HepG2 (cell line): ENCODE results near the gene TMEM219. TPM values are rescaled to one million over a fixed set of nuclear protein-coding genes. Genes with fewer than 3 reads are reported as not detected.

Experiments
- EZH2 ChIP-seq: conservative IDR thresholded peaks from 2 replicates; pipeline ENCODE4 v1.6.1; 2012; ENCODE audit warnings: mild to moderate bottlenecking, low read depth, low read length, moderate library complexity
- HOXA3 ChIP-seq: sonication (generic); formaldehyde crosslinking; IDR thresholded peaks from 2 replicates; pipeline ENCODE4 v1.5.0; 2020; ENCODE audit warnings: missing genetic modification reagents
- ISL2 ChIP-seq: sonication (generic); formaldehyde crosslinking; IDR thresholded peaks from 2 replicates; pipeline ENCODE4 v1.5.0; 2020; ENCODE audit warnings: missing genetic modification reagents
- SIN3A ChIP-seq: IDR thresholded peaks from 2 replicates; pipeline ENCODE4 v1.6.1; 2011; ENCODE audit warnings: low read depth, mild to moderate bottlenecking, control low read depth, low read length, borderline replicate concordance
- polyA plus RNA-seq, 8 experiments: library from polyadenylated mRNA; depleted of rRNA in 3 of 8; stranded (reverse) in 7 of 8; unstranded in 1 of 8; fragments of >200 nt; fragmentation: Illumina TruSeq in 4 of 8; extraction: Trizol in 4 of 8; gene quantifications; 2 replicates each; pipeline versions ENCODE4 v1.2.1 to v1.2.3, GENCODE V29; 2011 to 2016; ENCODE audit warnings: low read depth in 4 of 8, missing spikeins in 1 of 8, mixed read lengths in 1 of 8; ENCODE audit not compliant: insufficient read depth in 1 of 8
- total RNA-seq, 5 experiments: library from RNA; depleted of rRNA; stranded (reverse); fragments of >200 nt; fragmentation: Illumina TruSeq; extraction: Trizol; gene quantifications; 2 replicates each; pipeline ENCODE4 v1.2.3, GENCODE V29; 2016; ENCODE audit warnings: low read depth in 1 of 5
- TF ChIP-seq, protein P1 (sequence below), 2 experiments: sonication (generic) in 1 of 2; formaldehyde crosslinking in 1 of 2; IDR thresholded peaks; 2 replicates each; pipeline versions ENCODE4 v1.4.0 to v1.6.1; 2018 to 2020; ENCODE audit warnings: missing genetic modification reagents in 2 of 2, borderline replicate concordance in 1 of 2, low read depth in 1 of 2, mild to moderate bottlenecking in 1 of 2, missing biosample characterization in 1 of 2
- TF ChIP-seq, protein P2 (sequence below): sonication (generic); formaldehyde crosslinking; IDR thresholded peaks from 2 replicates; pipeline ENCODE4 v1.5.0; 2020; ENCODE audit warnings: mild to moderate bottlenecking, missing genetic modification reagents, borderline replicate concordance
- TF ChIP-seq, protein P3 (sequence below): sonication (generic); formaldehyde crosslinking; IDR thresholded peaks from 2 replicates; pipeline ENCODE4 v1.9.0; 2022; ENCODE audit warnings: low read depth, missing genetic modification reagents

Gene TMEM219
- total and polyA plus RNA-seq, 2 of the 13 experiments (the other 11 are each of a cell fraction or from before 2014, with no cell fraction given) = 105 to 115 TPM

DNA sequence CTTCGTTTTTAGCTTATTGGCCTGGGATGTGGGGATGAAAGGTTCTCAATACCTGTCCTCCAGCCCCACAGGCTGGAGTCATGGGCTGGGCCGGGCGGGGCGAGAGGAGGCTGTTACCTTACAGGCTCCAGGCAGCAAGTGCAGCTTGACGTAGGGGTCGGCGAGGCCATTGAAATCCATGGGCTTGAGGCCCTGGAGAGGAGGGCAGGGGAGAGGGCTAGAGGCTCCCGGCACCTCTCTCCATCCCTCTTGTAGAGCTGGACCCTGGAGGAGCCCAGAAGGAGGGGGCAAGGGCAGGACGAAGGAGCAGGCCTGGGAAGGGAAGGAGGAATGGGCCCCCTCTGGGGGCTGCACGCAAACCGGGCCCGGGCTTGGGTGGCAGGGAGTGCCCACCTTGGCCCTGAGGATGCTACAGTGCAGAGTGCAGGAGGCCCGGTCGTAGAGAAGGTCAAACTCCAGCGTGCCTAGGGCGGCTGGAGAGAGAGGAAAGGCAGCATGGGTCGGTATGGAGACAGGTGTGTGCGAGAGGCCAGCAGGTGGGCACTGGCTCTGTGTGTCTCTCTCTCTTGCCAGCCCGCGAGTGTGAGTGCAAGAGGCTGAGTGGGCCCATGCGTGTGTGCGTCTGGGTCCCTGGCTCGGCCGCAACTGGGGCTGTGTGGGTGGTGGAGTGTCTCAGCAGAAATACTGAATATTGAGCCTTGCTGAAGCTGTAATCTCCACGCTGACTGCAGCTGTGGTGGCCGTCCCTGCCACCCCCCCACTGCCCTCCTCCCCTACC, 47.4 kb downstream of the TMEM219 start (continued):
- TF ChIP-seq, protein P1, sequence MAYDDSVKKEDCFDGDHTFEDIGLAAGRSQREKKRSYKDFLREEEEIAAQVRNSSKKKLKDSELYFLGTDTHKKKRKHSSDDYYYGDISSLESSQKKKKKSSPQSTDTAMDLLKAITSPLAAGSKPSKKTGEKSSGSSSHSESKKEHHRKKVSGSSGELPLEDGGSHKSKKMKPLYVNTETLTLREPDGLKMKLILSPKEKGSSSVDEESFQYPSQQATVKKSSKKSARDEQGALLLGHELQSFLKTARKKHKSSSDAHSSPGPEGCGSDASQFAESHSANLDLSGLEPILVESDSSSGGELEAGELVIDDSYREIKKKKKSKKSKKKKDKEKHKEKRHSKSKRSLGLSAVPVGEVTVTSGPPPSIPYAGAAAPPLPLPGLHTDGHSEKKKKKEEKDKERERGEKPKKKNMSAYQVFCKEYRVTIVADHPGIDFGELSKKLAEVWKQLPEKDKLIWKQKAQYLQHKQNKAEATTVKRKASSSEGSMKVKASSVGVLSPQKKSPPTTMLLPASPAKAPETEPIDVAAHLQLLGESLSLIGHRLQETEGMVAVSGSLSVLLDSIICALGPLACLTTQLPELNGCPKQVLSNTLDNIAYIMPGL (CRISPR knock-in tag; IDR thresholded peaks at IDR 0.05; ENCODE audit: borderline replicate concordance in 1 of 2, low read depth in 1 of 2) = no peak
- TF ChIP-seq, protein P2, sequence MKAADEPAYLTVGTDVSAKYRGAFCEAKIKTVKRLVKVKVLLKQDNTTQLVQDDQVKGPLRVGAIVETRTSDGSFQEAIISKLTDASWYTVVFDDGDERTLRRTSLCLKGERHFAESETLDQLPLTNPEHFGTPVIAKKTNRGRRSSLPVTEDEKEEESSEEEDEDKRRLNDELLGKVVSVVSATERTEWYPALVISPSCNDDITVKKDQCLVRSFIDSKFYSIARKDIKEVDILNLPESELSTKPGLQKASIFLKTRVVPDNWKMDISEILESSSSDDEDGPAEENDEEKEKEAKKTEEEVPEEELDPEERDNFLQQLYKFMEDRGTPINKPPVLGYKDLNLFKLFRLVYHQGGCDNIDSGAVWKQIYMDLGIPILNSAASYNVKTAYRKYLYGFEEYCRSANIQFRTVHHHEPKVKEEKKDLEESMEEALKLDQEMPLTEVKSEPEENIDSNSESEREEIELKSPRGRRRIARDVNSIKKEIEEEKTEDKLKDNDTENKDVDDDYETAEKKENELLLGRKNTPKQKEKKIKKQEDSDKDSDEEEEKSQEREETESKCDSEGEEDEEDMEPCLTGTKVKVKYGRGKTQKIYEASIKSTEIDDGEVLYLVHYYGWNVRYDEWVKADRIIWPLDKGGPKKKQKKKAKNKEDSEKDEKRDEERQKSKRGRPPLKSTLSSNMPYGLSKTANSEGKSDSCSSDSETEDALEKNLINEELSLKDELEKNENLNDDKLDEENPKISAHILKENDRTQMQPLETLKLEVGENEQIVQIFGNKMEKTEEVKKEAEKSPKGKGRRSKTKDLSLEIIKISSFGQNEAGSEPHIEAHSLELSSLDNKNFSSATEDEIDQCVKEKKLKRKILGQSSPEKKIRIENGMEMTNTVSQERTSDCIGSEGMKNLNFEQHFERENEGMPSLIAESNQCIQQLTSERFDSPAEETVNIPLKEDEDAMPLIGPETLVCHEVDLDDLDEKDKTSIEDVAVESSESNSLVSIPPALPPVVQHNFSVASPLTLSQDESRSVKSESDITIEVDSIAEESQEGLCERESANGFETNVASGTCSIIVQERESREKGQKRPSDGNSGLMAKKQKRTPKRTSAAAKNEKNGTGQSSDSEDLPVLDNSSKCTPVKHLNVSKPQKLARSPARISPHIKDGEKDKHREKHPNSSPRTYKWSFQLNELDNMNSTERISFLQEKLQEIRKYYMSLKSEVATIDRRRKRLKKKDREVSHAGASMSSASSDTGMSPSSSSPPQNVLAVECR (CRISPR knock-in tag) = no peak
- TF ChIP-seq SIN3A (no peak), EZH2 (no peak), HOXA3 (CRISPR knock-in tag) (0 out of 2 replicates have a peak, but pooled peaks have one; percentile 23), ISL2 (CRISPR knock-in tag) (no peak)
- TF ChIP-seq, protein P3, sequence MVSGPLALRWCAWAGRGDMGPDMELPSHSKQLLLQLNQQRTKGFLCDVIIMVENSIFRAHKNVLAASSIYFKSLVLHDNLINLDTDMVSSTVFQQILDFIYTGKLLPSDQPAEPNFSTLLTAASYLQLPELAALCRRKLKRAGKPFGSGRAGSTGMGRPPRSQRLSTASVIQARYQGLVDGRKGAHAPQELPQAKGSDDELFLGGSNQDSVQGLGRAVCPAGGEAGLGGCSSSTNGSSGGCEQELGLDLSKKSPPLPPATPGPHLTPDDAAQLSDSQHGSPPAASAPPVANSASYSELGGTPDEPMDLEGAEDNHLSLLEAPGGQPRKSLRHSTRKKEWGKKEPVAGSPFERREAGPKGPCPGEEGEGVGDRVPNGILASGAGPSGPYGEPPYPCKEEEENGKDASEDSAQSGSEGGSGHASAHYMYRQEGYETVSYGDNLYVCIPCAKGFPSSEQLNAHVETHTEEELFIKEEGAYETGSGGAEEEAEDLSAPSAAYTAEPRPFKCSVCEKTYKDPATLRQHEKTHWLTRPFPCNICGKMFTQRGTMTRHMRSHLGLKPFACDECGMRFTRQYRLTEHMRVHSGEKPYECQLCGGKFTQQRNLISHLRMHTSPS (CRISPR knock-in tag) = peak; percentile 62; the same call in 1 of the 2 replicates
